Neural progenitor cell (in vitro differentiated cells): Measurements from ENCODE around the gene SDK1. TPM values are rescaled to one million over a fixed set of nuclear protein-coding genes. Genes with fewer than 3 reads are reported as not detected.
"Not testable (repeated sequence)": the region's sequence is repeated elsewhere in the genome, so short reads cannot be mapped to it uniquely, and the experiment has no call there.

ENCODE experiments used
- DNase-seq: peaks from one replicate; pipeline ENCODE4 v3.0.0-alpha.2; 2016; ENCODE audit warnings: low spot score
- H2AFZ ChIP-seq: fragments of 200-600 bp; sonication (generic); replicated peaks from 2 replicates; pipeline ENCODE4 v1.6.1; 2016; ENCODE audit warnings: antibody characterized with exemption
- H3F3A ChIP-seq: fragments of 200-600 bp; sonication (generic); 2 replicates; pipeline ENCODE4 v1.6.1; 2016; ENCODE audit warnings: antibody characterized with exemption, low read depth
- H3K27ac ChIP-seq: fragments of 200-600 bp; sonication (generic); 2 replicates; pipeline ENCODE4 v1.5.1; 2016; ENCODE audit warnings: mild to moderate bottlenecking
- H3K27me3 ChIP-seq: fragments of 200-600 bp; sonication (generic); 2 replicates; pipeline ENCODE4 v1.6.1; 2016; ENCODE audit warnings: mild to moderate bottlenecking, moderate library complexity
- H3K36me3 ChIP-seq: fragments of 200-600 bp; sonication (generic); 2 replicates; pipeline ENCODE4 v1.5.1; 2016
- H3K4me1 ChIP-seq: fragments of 200-600 bp; sonication (generic); 2 replicates; pipeline ENCODE4 v1.6.1; 2016; ENCODE audit warnings: mixed run types
- H3K4me2 ChIP-seq: fragments of 200-600 bp; sonication (generic); 2 replicates; pipeline ENCODE4 v1.6.1; 2016
- H3K4me3 ChIP-seq: fragments of 200-600 bp; sonication (generic); 2 replicates; pipeline ENCODE4 v1.5.1; 2016
- H3K79me2 ChIP-seq: fragments of 200-600 bp; sonication (generic); 2 replicates; pipeline ENCODE4 v1.6.1; 2016; ENCODE audit warnings: low read depth
- H3K9ac ChIP-seq: fragments of 200-600 bp; sonication (generic); 2 replicates; pipeline ENCODE4 v1.6.1; 2016
- H3K9me3 ChIP-seq: fragments of 200-600 bp; sonication (generic); 2 replicates; pipeline ENCODE4 v1.5.1; 2016; ENCODE audit warnings: low read depth
- H4K20me1 ChIP-seq: fragments of 200-600 bp; sonication (generic); 2 replicates; pipeline ENCODE4 v1.6.1; 2016; ENCODE audit warnings: low read depth
- H3K27ac Mint-ChIP-seq: 3 replicates; pipeline ENCODE4 v1.8.0; 2021; ENCODE audit warnings: mixed read lengths
- H3K27me3 Mint-ChIP-seq: 2 replicates; pipeline ENCODE4 v1.8.0; 2022; ENCODE audit warnings: low read depth, mild to moderate bottlenecking, inconsistent platforms, moderate library complexity, mixed read lengths; ENCODE audit not compliant: insufficient read depth
- H3K36me3 Mint-ChIP-seq: 3 replicates; pipeline ENCODE4 v1.8.0; 2021; ENCODE audit warnings: mixed read lengths
- H3K4me1 Mint-ChIP-seq: 3 replicates; pipeline ENCODE4 v1.8.0; 2021; ENCODE audit warnings: mixed read lengths
- H3K4me3 Mint-ChIP-seq: 3 replicates; pipeline ENCODE4 v1.8.0; 2021; ENCODE audit warnings: mild to moderate bottlenecking, moderate library complexity, mixed read lengths
- H3K9me3 Mint-ChIP-seq: 3 replicates; pipeline ENCODE4 v1.8.0; 2020; ENCODE audit warnings: mixed read lengths
- CTCF ChIP-seq: fragments of 200-600 bp; sonication (generic); IDR thresholded peaks from 2 replicates; pipeline ENCODE4 v1.5.1; 2017; ENCODE audit warnings: antibody characterized with exemption, mild to moderate bottlenecking
- EZH2 ChIP-seq: fragments of 200-600 bp; sonication (generic); IDR thresholded peaks from 2 replicates; pipeline ENCODE4 v1.6.1; 2017; ENCODE audit warnings: antibody characterized with exemption, mild to moderate bottlenecking, moderate library complexity
- EZH2phosphoT487 ChIP-seq: fragments of 200-600 bp; sonication (generic); IDR thresholded peaks from 2 replicates; pipeline ENCODE4 v1.6.1; 2017; ENCODE audit warnings: antibody characterized with exemption
- total RNA-seq: library from RNA; depleted of rRNA; stranded (reverse); fragments of >200 nt; gene quantifications from 2 replicates; pipeline ENCODE4 v1.2.3, GENCODE V29; 2015; ENCODE audit warnings: low replicate concordance

Gene SDK1
- total RNA-seq, 1 donor from 2014 or later, result 4.9 TPM

- Histone ChIP-seq H3K79me2 (no peaks in the 10 kb centered on the region), H3K9ac (no peak overlapping the region), H3K27me3 (no peaks in the 10 kb centered on the region), H3K36me3 (no peaks in the 10 kb centered on the region), H3F3A (no peaks in the 10 kb centered on the region), H4K20me1 (no peaks in the 10 kb centered on the region), H3K27ac (no peak overlapping the region), H2AFZ (no peak overlapping the region), H3K4me1 (peaks cover 11% of the 10 kb centered on the region), H3K9me3 (peaks cover 8% of the 10 kb centered on the region), H3K4me2 (no peak overlapping the region), H3K4me3 (no peak overlapping the region)
- Mint-ChIP-seq H3K9me3 (peaks cover 24% of the 10 kb centered on the region), H3K4me3 (no peak overlapping the region), H3K27ac (no peak overlapping the region), H3K4me1 (peaks cover 11% of the 10 kb centered on the region), H3K36me3 (peaks cover 11% of the 10 kb centered on the region), H3K27me3 (peaks cover 2% of the 10 kb centered on the region)
- no peak for DNase-seq
- TF ChIP-seq CTCF, result no peak
These were observed 274.9 kb downstream of the SDK1 start for GRCh38 chr7:3575753-3576531.

- H3K4me2 ChIP-seq, result no peak overlapping the region
- no peaks in the 10 kb centered on the region for H3F3A ChIP-seq
- no peaks in the 10 kb centered on the region for H3K36me3 ChIP-seq
- no peak for TF ChIP-seq EZH2phosphoT487
- TF ChIP-seq CTCF, result no peak
- no peak for TF ChIP-seq EZH2
- no peaks in the 10 kb centered on the region for H3K27me3 ChIP-seq
- peaks cover 2% of the 10 kb centered on the region for H3K27me3 Mint-ChIP-seq
- no peak overlapping the region for H3K27ac Mint-ChIP-seq
- peaks cover 24% of the 10 kb centered on the region for H3K9me3 Mint-ChIP-seq
- no peaks in the 10 kb centered on the region for H4K20me1 ChIP-seq
- H2AFZ ChIP-seq, result no peak overlapping the region
- peaks cover 4% of the 10 kb centered on the region for H3K4me1 ChIP-seq
- DNase-seq, result no peak
- H3K36me3 Mint-ChIP-seq, result peaks cover 11% of the 10 kb centered on the region
- no peak overlapping the region for H3K4me3 ChIP-seq
- H3K4me3 Mint-ChIP-seq, result no peak overlapping the region
- H3K9ac ChIP-seq, result no peak overlapping the region
- H3K9me3 ChIP-seq, result peaks cover 8% of the 10 kb centered on the region
- H3K79me2 ChIP-seq, result no peaks in the 10 kb centered on the region
- H3K27ac ChIP-seq, result no peak overlapping the region
- peaks cover 4% of the 10 kb centered on the region for H3K4me1 Mint-ChIP-seq
These were observed 277.3 kb downstream of the SDK1 start for GRCh38 chr7:3578399-3578798.

GRCh38 chr7:3579638-3580219 lies 278.7 kb downstream of the SDK1 start:
- Histone ChIP-seq H3K9ac (no peak overlapping the region), H3F3A (no peaks in the 10 kb centered on the region), H3K27me3 (no peaks in the 10 kb centered on the region), H3K9me3 (peaks cover 8% of the 10 kb centered on the region), H2AFZ (no peak overlapping the region), H3K4me2 (no peak overlapping the region), H3K27ac (no peak overlapping the region), H3K79me2 (no peaks in the 10 kb centered on the region), H4K20me1 (no peaks in the 10 kb centered on the region), H3K4me1 (no peaks in the 10 kb centered on the region), H3K36me3 (no peaks in the 10 kb centered on the region), H3K4me3 (no peak overlapping the region)
- Mint-ChIP-seq H3K27ac (no peak overlapping the region), H3K36me3 (peaks cover 11% of the 10 kb centered on the region), H3K9me3 (peaks cover 27% of the 10 kb centered on the region), H3K4me3 (no peak overlapping the region), H3K27me3 (peaks cover 2% of the 10 kb centered on the region), H3K4me1 (no peaks in the 10 kb centered on the region)
- TF ChIP-seq EZH2phosphoT487 (no peak), EZH2 (no peak), CTCF (no peak)
- DNase-seq, result no peak

GRCh38 chr7:3582145-3582544 lies 281.1 kb downstream of the SDK1 start:
- not testable (repeated sequence) for H3K4me2 ChIP-seq, H3K4me3 Mint-ChIP-seq, H3K27ac ChIP-seq, H3K9ac ChIP-seq, H3K27me3 ChIP-seq, H3K9me3 ChIP-seq, DNase-seq, H3K4me1 Mint-ChIP-seq, H3K27ac Mint-ChIP-seq, H3K27me3 Mint-ChIP-seq, H3K36me3 ChIP-seq, H2AFZ ChIP-seq, H3F3A ChIP-seq, H4K20me1 ChIP-seq, H3K36me3 Mint-ChIP-seq, H3K79me2 ChIP-seq, H3K4me3 ChIP-seq
- peaks cover 11% of the 10 kb centered on the region for H3K4me1 ChIP-seq
- peaks cover 23% of the 10 kb centered on the region for H3K9me3 Mint-ChIP-seq
